ENCODE results near the gene RBP4.

Gene RBP4

GRCh38 chr10:93601146-93601773 is at the start of gene RBP4:
RBP4 (minus strand) TSS chr10:93601235; CDS start chr10:93601028, 207 bp downstream.
- DNase-seq (ENCODE audit: low read depth, low spot score): no peak

DNA sequence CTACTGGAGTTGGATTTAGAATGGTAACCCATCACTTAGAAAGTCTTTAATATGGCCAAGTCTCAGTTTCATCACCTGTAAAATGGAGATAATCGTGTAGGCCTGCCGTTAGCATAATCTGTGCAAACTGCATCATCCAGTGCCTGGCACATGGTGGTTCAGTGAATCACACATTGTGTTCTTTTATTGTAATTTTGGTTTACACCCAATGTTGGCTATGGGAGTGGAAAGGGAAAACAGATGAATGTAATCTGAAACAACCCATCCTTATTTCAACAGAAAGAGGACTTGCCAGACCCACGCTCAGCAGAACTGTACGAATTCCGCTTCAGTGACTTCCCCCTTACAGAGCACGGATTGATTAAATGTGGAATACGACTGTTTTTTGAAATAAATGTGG is 38.8 kb upstream of the RBP4 start:
- no peak for DNase-seq (ENCODE audit: low read depth, low spot score)

GRCh38 chr10:93630625-93631557 is 29.9 kb upstream of the RBP4 start:
- no peak for DNase-seq (ENCODE audit: low read depth, low spot score)

GRCh38 chr10:93629647-93630305 is 28.7 kb upstream of the RBP4 start:
- no peak for DNase-seq (ENCODE audit: low read depth, low spot score)

GRCh38 chr10:93628858-93629257 is 27.8 kb upstream of the RBP4 start:
- no peak for DNase-seq (ENCODE audit: low read depth, low spot score)

DNA sequence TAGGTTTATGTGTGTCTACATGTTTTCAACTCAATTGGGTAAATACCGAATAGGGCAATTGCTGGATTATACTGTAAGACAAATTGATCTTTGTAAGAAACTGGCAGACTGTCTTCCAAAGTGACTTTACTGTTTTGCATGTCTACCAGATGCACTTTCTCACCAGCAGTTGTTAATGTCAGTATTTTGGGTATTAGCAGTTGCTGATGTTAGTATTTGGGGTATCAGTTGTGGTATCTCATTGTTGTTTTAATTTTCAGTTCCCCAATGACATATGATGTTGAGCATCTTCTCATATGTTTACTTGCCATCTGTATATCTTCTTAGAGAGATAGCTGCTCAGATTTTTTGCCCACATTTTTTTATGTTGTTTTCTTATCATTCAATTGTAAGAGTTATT is 21.9 kb upstream of the RBP4 start:
- DNase-seq (ENCODE audit: low read depth, low spot score): no peak

DNA sequence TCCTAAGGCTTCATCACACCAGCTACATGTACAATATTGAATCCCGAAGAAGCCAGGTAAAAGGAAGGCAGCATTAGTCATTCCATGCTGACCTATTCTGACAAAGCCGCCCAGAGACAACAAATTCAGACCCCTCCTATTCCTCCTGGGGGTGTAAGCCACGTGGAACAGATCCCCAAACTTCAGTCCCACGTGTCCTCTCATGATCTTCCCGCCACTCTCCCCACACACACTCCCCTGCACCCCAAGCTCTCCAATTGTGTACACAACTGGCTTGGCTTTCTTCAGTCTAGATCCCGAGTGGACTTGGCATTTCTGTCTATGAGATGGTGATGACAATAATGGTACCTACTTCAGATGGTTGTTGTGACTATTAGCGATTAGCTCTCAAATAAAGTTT is 19.9 kb upstream of the RBP4 start:
- DNase-seq (ENCODE audit: low read depth, low spot score): no peak

DNA sequence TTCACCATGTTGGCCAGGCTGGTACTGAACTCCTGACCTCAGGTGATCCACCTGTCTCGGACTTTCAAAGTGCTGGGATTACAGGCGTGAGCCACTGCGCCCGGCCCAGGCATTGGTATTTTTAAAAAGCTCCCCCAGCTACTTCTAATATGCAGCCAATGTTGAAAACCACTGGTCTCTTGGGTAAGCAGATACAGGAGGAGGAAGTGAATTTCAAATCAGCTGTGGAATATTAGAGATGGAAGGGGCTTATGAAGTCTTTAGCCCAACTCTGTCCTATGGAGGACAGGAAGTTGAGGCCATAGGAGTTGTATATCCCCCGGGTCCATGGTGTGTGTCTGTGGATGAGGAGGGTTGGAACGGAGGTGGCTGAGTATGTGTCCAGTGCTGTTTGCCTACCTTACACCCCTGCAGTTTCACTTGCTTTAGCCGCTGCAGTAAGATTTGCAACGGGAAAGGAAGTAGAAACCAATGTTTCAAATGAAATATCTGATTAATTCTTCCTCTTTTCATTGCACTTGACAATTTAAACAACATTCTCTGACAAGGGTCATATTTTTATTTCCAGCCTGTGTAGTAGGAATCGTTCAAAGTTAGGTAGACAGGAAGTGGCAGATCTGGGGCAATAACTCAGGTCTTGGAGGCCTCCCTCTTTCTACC is 14.7 kb upstream of the RBP4 start:
- DNase-seq (ENCODE audit: low read depth, low spot score): no peak

DNA sequence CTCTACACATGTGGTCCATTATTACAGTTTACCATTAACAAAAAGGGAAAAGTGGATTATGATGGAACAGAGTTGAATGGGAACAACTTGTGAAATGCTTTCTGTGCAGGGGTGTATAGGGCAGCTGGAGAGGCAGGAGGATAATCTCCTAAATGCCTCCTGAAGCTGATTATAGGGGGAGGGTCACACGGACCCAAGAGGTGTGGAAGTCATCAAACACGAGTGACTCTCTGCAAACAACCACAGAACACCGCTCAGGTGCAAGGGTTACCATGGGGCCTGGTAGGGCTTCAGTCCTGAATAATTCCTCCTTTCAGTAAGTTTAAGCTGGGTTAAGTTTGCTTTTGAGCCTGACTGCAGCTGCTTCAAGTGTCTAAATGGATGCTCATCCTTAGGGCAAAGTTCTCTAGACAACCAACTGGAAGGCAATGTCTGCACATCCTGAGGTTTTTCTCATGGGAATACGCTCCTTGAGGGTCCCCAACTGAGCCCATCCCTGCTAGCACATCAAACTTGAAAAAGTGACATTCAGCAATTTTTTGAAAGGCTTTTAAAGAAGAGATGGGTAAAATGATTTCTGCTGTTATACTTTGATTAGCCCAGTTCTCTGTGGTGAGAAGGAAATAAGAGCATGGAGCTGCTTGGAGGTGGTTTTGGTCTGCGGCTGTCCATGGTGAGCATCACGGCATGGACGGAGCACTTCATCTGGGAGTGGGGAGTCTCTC is 13.2 kb upstream of the RBP4 start:
- DNase-seq (ENCODE audit: low read depth, low spot score): no peak

DNA sequence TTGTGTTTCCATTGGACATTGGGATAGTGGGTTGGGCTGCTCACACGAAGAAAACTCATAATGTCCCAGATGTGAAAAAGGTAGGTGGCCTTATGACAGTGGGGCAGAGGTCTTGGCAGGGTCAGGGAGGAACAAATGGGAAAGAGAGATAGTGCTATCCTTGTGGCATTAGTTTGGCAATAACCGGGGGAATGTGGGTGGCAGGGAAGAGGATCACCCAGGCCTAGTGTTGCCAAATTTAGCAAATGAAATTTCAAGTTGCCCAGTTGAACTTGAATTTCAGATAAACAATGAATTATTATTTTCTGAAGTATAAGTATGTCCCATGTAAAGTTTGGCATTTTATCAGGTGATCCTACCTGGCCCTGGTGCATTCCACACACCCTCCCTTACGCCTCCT is 12.1 kb upstream of the RBP4 start:
- no peak for DNase-seq (ENCODE audit: low read depth, low spot score)

GRCh38 chr10:93612311-93612710 is 11.3 kb upstream of the RBP4 start, which contains the start of gene PDE6C:
PDE6C (plus strand) TSS chr10:93612537; CDS start chr10:93612726, 189 bp downstream.
- DNase-seq (ENCODE audit: low read depth, low spot score): no peak

GRCh38 chr10:93608421-93608820 is 7.4 kb upstream of the RBP4 start:
- DNase-seq (ENCODE audit: low read depth, low spot score): no peak

- DNase-seq (ENCODE audit: low read depth, low spot score): no peak
Observed at GRCh38 chr10:93604146-93604545, 3.1 kb upstream of the RBP4 start.

DNA sequence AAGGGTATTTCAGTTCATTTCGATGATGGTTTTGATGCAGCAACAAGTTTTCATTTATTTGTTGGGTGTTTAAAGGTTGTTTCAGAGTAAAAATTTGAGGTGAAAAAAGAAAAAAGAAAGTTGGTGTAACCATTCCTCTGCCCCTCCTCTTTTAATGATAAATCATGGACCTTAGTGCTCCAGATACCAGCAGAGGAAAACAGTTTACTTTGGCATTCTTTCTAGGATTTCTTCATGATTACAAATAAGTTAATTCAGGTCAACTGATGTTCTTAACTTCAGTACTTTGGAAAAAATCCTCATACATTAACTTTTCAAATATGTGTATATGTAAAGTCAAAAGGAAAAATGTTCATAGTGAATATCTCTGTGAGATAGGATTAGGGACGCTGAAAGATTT is 2.0 kb upstream of the RBP4 start:
- DNase-seq (ENCODE audit: low read depth, low spot score): no peak

DNA sequence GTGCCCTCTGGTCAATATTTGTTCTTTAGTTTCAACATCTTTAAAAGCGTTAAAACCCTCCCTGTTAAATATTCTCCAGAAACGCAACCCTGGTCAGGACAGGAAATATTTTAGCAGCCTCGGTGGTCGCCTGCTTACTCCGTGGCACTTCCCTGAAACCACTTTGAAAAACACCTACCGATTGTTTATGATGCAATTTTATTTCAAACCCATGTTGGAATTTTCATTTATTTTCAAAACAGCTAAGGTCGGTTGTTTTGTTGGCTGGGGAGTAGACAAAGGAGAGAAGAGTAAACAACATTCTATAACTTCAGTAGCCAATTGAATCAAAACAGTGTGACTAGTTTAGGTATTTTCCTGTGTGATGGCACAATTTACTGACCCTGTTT is 733 bp upstream of the RBP4 start:
- DNase-seq (ENCODE audit: low read depth, low spot score): no peak

GRCh38 chr10:93600446-93601145 is 439 bp downstream of the RBP4 start:
- DNase-seq (ENCODE audit: low read depth, low spot score): no peak

DNA sequence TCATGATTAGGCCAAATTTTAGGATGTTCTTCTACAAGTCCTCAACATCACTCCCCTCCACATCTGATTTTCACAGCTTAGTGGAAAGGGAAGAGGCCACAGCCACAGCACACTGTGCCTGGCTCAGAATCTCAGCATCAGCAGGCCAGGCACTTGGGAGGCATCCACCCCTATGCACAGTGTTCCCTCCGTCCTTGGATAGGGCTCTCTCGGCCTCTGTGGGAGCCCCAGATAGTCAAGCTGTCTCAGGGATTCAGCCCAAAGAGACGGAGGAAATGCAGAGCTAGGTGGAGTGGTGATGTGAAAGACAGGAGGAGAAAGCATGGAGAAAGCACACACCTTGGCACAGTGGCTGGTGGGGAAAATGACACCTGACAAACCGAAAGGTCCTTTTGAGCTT is 1.3 kb downstream of the RBP4 start:
- no peak for DNase-seq (ENCODE audit: low read depth, low spot score)

- no peak for DNase-seq (ENCODE audit: low read depth, low spot score)
Observed at GRCh38 chr10:93599335-93599734, 1.7 kb downstream of the RBP4 start.

GRCh38 chr10:93598157-93598556 is 2.9 kb downstream of the RBP4 start:
- no peak for DNase-seq (ENCODE audit: low read depth, low spot score)

GRCh38 chr10:93597075-93597599 is 3.9 kb downstream of the RBP4 start:
- DNase-seq (ENCODE audit: low read depth, low spot score): no peak
